IgD-negative memory B cell (primary cell): ENCODE results near the gene CXCR4. TPM values are rescaled to one million over a fixed set of nuclear protein-coding genes. Genes with fewer than 3 reads are reported as not detected.
A peak's percentile ranks its signal among the peaks of the same experiment; 100 is the strongest.

Source experiments
- H3K27ac Mint-ChIP-seq, 3 donors: one replicate each; pipeline ENCODE4 v1.8.0; 2020 to 2022; ENCODE audit warnings: mild to moderate bottlenecking in 3 of 3, mixed read lengths in 3 of 3, moderate library complexity in 1 of 3
- H3K27me3 Mint-ChIP-seq: one replicate; pipeline ENCODE4 v1.8.0; 2021; ENCODE audit warnings: mixed read lengths
- H3K36me3 Mint-ChIP-seq: one replicate; pipeline ENCODE4 v1.8.0; 2020; ENCODE audit warnings: mild to moderate bottlenecking, mixed read lengths
- H3K4me1 Mint-ChIP-seq, 3 donors: one replicate each; pipeline ENCODE4 v1.8.0; 2020 to 2022; ENCODE audit warnings: mixed read lengths in 3 of 3, mild to moderate bottlenecking in 1 of 3
- H3K4me3 Mint-ChIP-seq, 4 donors: one replicate each; pipeline ENCODE4 v1.8.0; 2020 to 2022; ENCODE audit warnings: mild to moderate bottlenecking in 4 of 4, mixed read lengths in 4 of 4, moderate library complexity in 3 of 4
- H3K9me3 Mint-ChIP-seq, 3 donors: one replicate each; pipeline ENCODE4 v1.8.0; 2020 to 2021; ENCODE audit warnings: mixed read lengths in 3 of 3, mild to moderate bottlenecking in 1 of 3
- polyA plus RNA-seq: library from polyadenylated mRNA; unstranded; fragments of 300-500 nt; fragmentation: Illumina TruSeq; gene quantifications from one replicate; pipeline ENCODE4 v1.2.3, GENCODE V29; 2021

Gene CXCR4
- polyA plus RNA-seq, 1 donor from 2014 or later = 862 TPM

GRCh38 chr2:136126421-136126926 lies 8.5 kb upstream of the CXCR4 start:
- H3K4me1 Mint-ChIP-seq = peaks cover 49 to 83% (median 61%) of the 10 kb centered on the region in 3 donors
- H3K4me3 Mint-ChIP-seq = peak overlapping the region in 3 of 4 donors; percentile 10 to 80 (median 23)
- H3K27ac Mint-ChIP-seq = peak overlapping the region; percentile 78 to 93 (median 81)

GRCh38 chr2:136126021-136126420 lies 8.1 kb upstream of the CXCR4 start:
- Mint-ChIP-seq H3K4me1 (peaks cover 49 to 83% (median 60%) of the 10 kb centered on the region in 3 donors), H3K4me3 (peak overlapping the region in 2 of 4 donors; percentile 80), H3K36me3 (peaks cover 3% of the 10 kb centered on the region), H3K9me3 (no peaks in the 10 kb centered on the region), H3K27ac (peak overlapping the region in 2 of 3 donors; percentile 81 to 93), H3K27me3 (peaks cover 4% of the 10 kb centered on the region)

More at GRCh38 chr2:136126421-136126926, 8.5 kb upstream of the CXCR4 start:
- Mint-ChIP-seq H3K9me3 (no peaks in the 10 kb centered on the region), H3K27me3 (peaks cover 4% of the 10 kb centered on the region), H3K36me3 (peaks cover 3% of the 10 kb centered on the region)

GRCh38 chr2:136125236-136125635 lies 7.3 kb upstream of the CXCR4 start:
- Mint-ChIP-seq H3K4me3 (peak overlapping the region in 3 of 4 donors; percentile 6 to 79 (median 73)), H3K4me1 (peaks cover 54 to 75% (median 57%) of the 10 kb centered on the region in 3 donors)

GRCh38 chr2:136124805-136125204 lies 6.9 kb upstream of the CXCR4 start:
- Mint-ChIP-seq H3K4me3 (peak overlapping the region in 3 of 4 donors; percentile 6 to 79 (median 73)), H3K27ac (peak overlapping the region in 2 of 3 donors; percentile 88 to 93), H3K4me1 (peaks cover 52 to 74% (median 54%) of the 10 kb centered on the region in 3 donors), H3K9me3 (no peaks in the 10 kb centered on the region), H3K27me3 (peaks cover 4% of the 10 kb centered on the region), H3K36me3 (peaks cover 3% of the 10 kb centered on the region)

More at GRCh38 chr2:136125236-136125635, 7.3 kb upstream of the CXCR4 start:
- no peaks in the 10 kb centered on the region for H3K9me3 Mint-ChIP-seq
- H3K36me3 Mint-ChIP-seq = peaks cover 3% of the 10 kb centered on the region
- H3K27me3 Mint-ChIP-seq = peaks cover 4% of the 10 kb centered on the region
- H3K27ac Mint-ChIP-seq = peak overlapping the region; percentile 63 to 93 (median 88)

GRCh38 chr2:136122661-136123060 lies 4.7 kb upstream of the CXCR4 start:
- H3K9me3 Mint-ChIP-seq = peaks cover 0 to 3% (median 0%) of the 10 kb centered on the region in 3 donors
- peaks cover 40 to 58% (median 47%) of the 10 kb centered on the region in 3 donors for H3K4me1 Mint-ChIP-seq
- H3K36me3 Mint-ChIP-seq = peaks cover 6% of the 10 kb centered on the region
- H3K27me3 Mint-ChIP-seq = peaks cover 4% of the 10 kb centered on the region
- peak overlapping the region in 3 of 4 donors; percentile 63 to 70 (median 70) for H3K4me3 Mint-ChIP-seq
- peak overlapping the region; percentile 6 to 93 (median 82) for H3K27ac Mint-ChIP-seq

GRCh38 chr2:136121204-136121910 lies 3.4 kb upstream of the CXCR4 start:
- peaks cover 35 to 48% (median 41%) of the 10 kb centered on the region in 3 donors for H3K4me1 Mint-ChIP-seq
- peak overlapping the region; percentile 35 to 99 (median 82) for H3K27ac Mint-ChIP-seq
- H3K27me3 Mint-ChIP-seq = peaks cover 2% of the 10 kb centered on the region
- peaks cover 6% of the 10 kb centered on the region for H3K36me3 Mint-ChIP-seq
- peak overlapping the region in 2 of 4 donors; percentile 30 to 97 for H3K4me3 Mint-ChIP-seq
- H3K9me3 Mint-ChIP-seq = peaks cover 0 to 3% (median 0%) of the 10 kb centered on the region in 3 donors

- Mint-ChIP-seq H3K27ac (peak overlapping the region; percentile 99 to 100 (median 100)), H3K4me1 (peaks cover 32 to 46% (median 44%) of the 10 kb centered on the region in 3 donors), H3K36me3 (peaks cover 13% of the 10 kb centered on the region), H3K27me3 (no peaks in the 10 kb centered on the region), H3K4me3 (peak overlapping the region; percentile 96 to 99 (median 98)), H3K9me3 (peaks cover 0 to 3% (median 0%) of the 10 kb centered on the region in 3 donors)
Observed at GRCh38 chr2:136119717-136120675, 2.0 kb upstream of the CXCR4 start.

GRCh38 chr2:136118819-136119716 lies 1.1 kb upstream of the CXCR4 start:
- Mint-ChIP-seq H3K27me3 (no peaks in the 10 kb centered on the region), H3K36me3 (peaks cover 18% of the 10 kb centered on the region), H3K4me3 (peak overlapping the region; percentile 96 to 99 (median 98)), H3K4me1 (peaks cover 31 to 45% (median 43%) of the 10 kb centered on the region in 3 donors), H3K9me3 (peaks cover 0 to 3% (median 2%) of the 10 kb centered on the region in 3 donors), H3K27ac (peak overlapping the region; percentile 99 to 100 (median 100))

GRCh38 chr2:136117391-136117841 lies 533 bp downstream of the CXCR4 start:
- Mint-ChIP-seq H3K27ac (peak overlapping the region; percentile 99 to 100 (median 100)), H3K9me3 (peaks cover 0 to 3% (median 2%) of the 10 kb centered on the region in 3 donors), H3K4me1 (peaks cover 26 to 47% (median 43%) of the 10 kb centered on the region in 3 donors), H3K36me3 (peaks cover 28% of the 10 kb centered on the region), H3K4me3 (peak overlapping the region; percentile 96 to 99 (median 98)), H3K27me3 (no peaks in the 10 kb centered on the region)

- no peaks in the 10 kb centered on the region for H3K27me3 Mint-ChIP-seq
- H3K27ac Mint-ChIP-seq = peak overlapping the region; percentile 99 to 100 (median 100)
- peaks cover 28% of the 10 kb centered on the region for H3K36me3 Mint-ChIP-seq
- peak overlapping the region; percentile 96 to 99 (median 98) for H3K4me3 Mint-ChIP-seq
- H3K4me1 Mint-ChIP-seq = peaks cover 26 to 44% (median 41%) of the 10 kb centered on the region in 3 donors
- peaks cover 0 to 3% (median 2%) of the 10 kb centered on the region in 3 donors for H3K9me3 Mint-ChIP-seq
Observed at GRCh38 chr2:136116813-136117390, 1.0 kb downstream of the CXCR4 start.

- H3K4me3 Mint-ChIP-seq = peak overlapping the region; percentile 96 to 99 (median 98)
- peak overlapping the region; percentile 99 to 100 (median 100) for H3K27ac Mint-ChIP-seq
- H3K27me3 Mint-ChIP-seq = no peaks in the 10 kb centered on the region
- H3K4me1 Mint-ChIP-seq = peaks cover 28 to 41% (median 41%) of the 10 kb centered on the region in 3 donors
- H3K36me3 Mint-ChIP-seq = peaks cover 27% of the 10 kb centered on the region
- peaks cover 0 to 3% (median 2%) of the 10 kb centered on the region in 3 donors for H3K9me3 Mint-ChIP-seq
Observed at GRCh38 chr2:136116151-136116812, 1.7 kb downstream of the CXCR4 start.

GRCh38 chr2:136115183-136115761 lies 2.7 kb downstream of the CXCR4 start:
- H3K4me3 Mint-ChIP-seq = peak overlapping the region; percentile 96 to 99 (median 98)
- peaks cover 33 to 51% (median 46%) of the 10 kb centered on the region in 3 donors for H3K4me1 Mint-ChIP-seq
- H3K36me3 Mint-ChIP-seq = peaks cover 27% of the 10 kb centered on the region
- H3K9me3 Mint-ChIP-seq = peaks cover 0 to 3% (median 2%) of the 10 kb centered on the region in 3 donors
- H3K27ac Mint-ChIP-seq = peak overlapping the region; percentile 99 to 100 (median 100)
- peaks cover 2% of the 10 kb centered on the region for H3K27me3 Mint-ChIP-seq
